HepG2 (cell line): Measurements from ENCODE around the gene ITK. TPM values are rescaled to one million over a fixed set of nuclear protein-coding genes. Genes with fewer than 3 reads are reported as not detected.
A peak's percentile ranks its signal among the peaks of the same experiment; 100 is the strongest.

ENCODE experiments used
- BRCA1 ChIP-seq: sonication (generic); formaldehyde crosslinking; IDR thresholded peaks from 2 replicates; pipeline ENCODE4 v1.4.0; 2020; ENCODE audit warnings: missing genetic modification reagents
- CBX2 ChIP-seq, 2 experiments: fragments of 200-600 bp in 1 of 2; sonication (generic); formaldehyde crosslinking in 1 of 2; IDR thresholded peaks; 2 replicates each; pipeline versions ENCODE4 v1.7.0 to v1.8.1; 2018 to 2022; ENCODE audit warnings: low read depth in 2 of 2, low read length in 1 of 2, mild to moderate bottlenecking in 1 of 2, missing genetic modification reagents in 1 of 2
- FLYWCH1 ChIP-seq: sonication (generic); formaldehyde crosslinking; IDR thresholded peaks from 2 replicates; pipeline ENCODE4 v1.8.1; 2023; ENCODE audit warnings: mild to moderate bottlenecking, missing genetic modification reagents
- FOXC1 ChIP-seq: sonication (generic); formaldehyde crosslinking; IDR thresholded peaks from 2 replicates; pipeline ENCODE4 v1.8.0; 2022; ENCODE audit warnings: mild to moderate bottlenecking, missing genetic modification reagents, borderline replicate concordance
- KDM4B ChIP-seq: sonication (generic); formaldehyde crosslinking; IDR thresholded peaks from 2 replicates; pipeline ENCODE4 v1.4.0; 2020; ENCODE audit warnings: missing genetic modification reagents
- MEF2D ChIP-seq: sonication (generic); formaldehyde crosslinking; IDR thresholded peaks from 2 replicates; pipeline ENCODE4 v1.5.1; 2020; ENCODE audit warnings: mild to moderate bottlenecking, missing genetic modification reagents
- NR2F2 ChIP-seq: IDR thresholded peaks from 2 replicates; pipeline ENCODE4 v1.6.1; 2012; ENCODE audit warnings: low read depth, inconsistent platforms, borderline replicate concordance
- NR3C1 ChIP-seq: sonication (generic); formaldehyde crosslinking; IDR thresholded peaks from 2 replicates; pipeline ENCODE4 v1.4.0; 2020; ENCODE audit warnings: missing genetic modification reagents
- RNF2 ChIP-seq: fragments of 450-650 bp; conservative IDR thresholded peaks from 2 replicates; pipeline ENCODE4 v1.6.1; 2016; ENCODE audit warnings: low read depth
- SAP130 ChIP-seq: IDR thresholded peaks from 2 replicates; pipeline ENCODE4 v1.6.1; 2016; ENCODE audit warnings: low read depth
- SOX13 ChIP-seq, 3 experiments: fragments of 450-650 bp in 1 of 3; sonication (generic) in 1 of 3; formaldehyde crosslinking in 1 of 3; IDR thresholded peaks in 2 of 3; conservative IDR thresholded peaks in 1 of 3; 2 replicates each; pipeline versions ENCODE4 v1.5.0 to v1.6.1; 2016 to 2020; ENCODE audit warnings: antibody characterized with exemption in 1 of 3, mild to moderate bottlenecking in 1 of 3, missing compliant biosample characterization in 1 of 3, missing genetic modification reagents in 1 of 3, moderate library complexity in 1 of 3
- TCF7L2 ChIP-seq: IDR thresholded peaks from 2 replicates; pipeline ENCODE4 v1.6.1; 2011; ENCODE audit warnings: mild to moderate bottlenecking, low read depth, low read length, moderate library complexity
- ZNF30 ChIP-seq: sonication (generic); formaldehyde crosslinking; IDR thresholded peaks from 2 replicates; pipeline ENCODE4 v1.5.0; 2020; ENCODE audit warnings: mild to moderate bottlenecking, missing genetic modification reagents
- ZNF317 ChIP-seq: sonication (generic); formaldehyde crosslinking; IDR thresholded peaks from 2 replicates; pipeline ENCODE4 v1.5.0; 2020; ENCODE audit warnings: mild to moderate bottlenecking, missing genetic modification reagents
- ZNF337 ChIP-seq: sonication (generic); formaldehyde crosslinking; IDR thresholded peaks from 2 replicates; pipeline ENCODE4 v1.5.1; 2020; ENCODE audit warnings: missing genetic modification reagents, low read depth, mild to moderate bottlenecking, borderline replicate concordance
- ZNF33B ChIP-seq: sonication (generic); formaldehyde crosslinking; IDR thresholded peaks from 2 replicates; pipeline ENCODE4 v1.5.1; 2020; ENCODE audit warnings: mild to moderate bottlenecking, missing genetic modification reagents
- ZNF432 ChIP-seq: sonication (generic); formaldehyde crosslinking; IDR thresholded peaks from 2 replicates; pipeline ENCODE4 v1.5.0; 2020; ENCODE audit warnings: missing genetic modification reagents, mild to moderate bottlenecking, borderline replicate concordance
- ZNF468 ChIP-seq: sonication (generic); formaldehyde crosslinking; IDR thresholded peaks from 2 replicates; pipeline ENCODE4 v1.8.0; 2022; ENCODE audit warnings: mild to moderate bottlenecking, moderate library complexity, missing genetic modification reagents
- ZNF775 ChIP-seq: sonication (generic); formaldehyde crosslinking; IDR thresholded peaks from 2 replicates; pipeline ENCODE4 v1.4.0; 2020; ENCODE audit warnings: missing genetic modification reagents, mild to moderate bottlenecking, moderate library complexity, borderline replicate concordance
- ZNF878 ChIP-seq: sonication (generic); formaldehyde crosslinking; IDR thresholded peaks from 2 replicates; pipeline ENCODE4 v1.8.1; 2023; ENCODE audit warnings: mild to moderate bottlenecking, missing genetic modification reagents, moderate library complexity
- polyA plus RNA-seq, 8 experiments: library from polyadenylated mRNA; depleted of rRNA in 3 of 8; stranded (reverse) in 7 of 8; unstranded in 1 of 8; fragments of >200 nt; fragmentation: Illumina TruSeq in 4 of 8; extraction: Trizol in 4 of 8; gene quantifications; 2 replicates each; pipeline versions ENCODE4 v1.2.1 to v1.2.3, GENCODE V29; 2011 to 2016; ENCODE audit warnings: low read depth in 4 of 8, missing spikeins in 1 of 8, mixed read lengths in 1 of 8; ENCODE audit not compliant: insufficient read depth in 1 of 8
- total RNA-seq, 5 experiments: library from RNA; depleted of rRNA; stranded (reverse); fragments of >200 nt; fragmentation: Illumina TruSeq; extraction: Trizol; gene quantifications; 2 replicates each; pipeline ENCODE4 v1.2.3, GENCODE V29; 2016; ENCODE audit warnings: low read depth in 1 of 5
- TF ChIP-seq, protein P1 (sequence below): IDR thresholded peaks from 2 replicates; pipeline ENCODE4 v1.6.1; 2016; ENCODE audit warnings: mild to moderate bottlenecking
- TF ChIP-seq, protein P2 (sequence below): sonication (generic); formaldehyde crosslinking; IDR thresholded peaks from 2 replicates; pipeline ENCODE4 v1.9.0; 2022; ENCODE audit warnings: low read depth, missing genetic modification reagents
- TF ChIP-seq, protein P3 (sequence below): sonication (generic); formaldehyde crosslinking; IDR thresholded peaks from 2 replicates; pipeline ENCODE4 v1.4.0; 2020; ENCODE audit warnings: missing genetic modification reagents, borderline replicate concordance
- TF ChIP-seq, protein P4 (sequence below): sonication (generic); formaldehyde crosslinking; IDR thresholded peaks from 2 replicates; pipeline ENCODE4 v1.4.0; 2020; ENCODE audit warnings: missing genetic modification reagents

ITK gene
- total and polyA plus RNA-seq, 2 of the 13 experiments (the other 11 are each of a cell fraction or from before 2014, with no cell fraction given): 0.01 TPM; not detected in 1

DNA sequence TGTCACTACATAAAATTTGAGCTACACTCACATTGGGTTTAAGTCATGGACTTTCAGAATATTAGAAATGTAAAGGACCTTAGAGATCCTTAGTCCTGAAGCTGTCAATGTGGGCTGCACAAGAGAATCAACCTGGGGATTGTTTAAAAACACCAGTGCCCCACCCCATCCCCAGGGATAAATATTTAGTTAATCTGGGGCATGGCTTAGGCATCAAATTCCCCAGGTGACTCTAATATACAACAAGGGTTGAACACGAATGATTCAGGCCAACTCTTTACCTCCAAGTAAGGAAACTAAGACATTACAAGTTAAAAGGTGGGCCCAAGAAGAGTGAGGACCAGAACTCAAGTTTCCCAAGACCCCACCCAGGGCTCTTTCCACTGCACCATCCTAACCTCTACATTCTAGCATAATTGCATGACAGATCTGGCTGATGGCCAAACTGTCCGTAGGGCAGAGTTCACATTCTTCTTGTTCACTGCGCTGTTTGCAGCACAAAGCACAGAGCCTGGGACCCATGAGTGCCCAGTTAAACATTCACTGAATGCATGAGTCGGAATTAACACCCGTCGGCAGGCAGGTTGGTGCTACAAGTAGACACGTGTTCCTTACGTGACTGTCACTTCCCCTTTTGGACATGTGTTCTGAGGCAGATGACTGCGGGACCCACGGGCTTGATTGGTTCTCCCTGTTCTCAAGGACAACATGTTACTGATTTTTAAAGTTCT lies 110.5 kb downstream of the ITK start (continued):
- TF ChIP-seq ZNF30: no peak
- peak; percentile 74; the same call in 1 of the 2 replicates for TF ChIP-seq ZNF317 (CRISPR knock-in tag)
- TF ChIP-seq ZNF775 (CRISPR knock-in tag): no peak
- no peak for TF ChIP-seq TCF7L2
- TF ChIP-seq, protein P1, sequence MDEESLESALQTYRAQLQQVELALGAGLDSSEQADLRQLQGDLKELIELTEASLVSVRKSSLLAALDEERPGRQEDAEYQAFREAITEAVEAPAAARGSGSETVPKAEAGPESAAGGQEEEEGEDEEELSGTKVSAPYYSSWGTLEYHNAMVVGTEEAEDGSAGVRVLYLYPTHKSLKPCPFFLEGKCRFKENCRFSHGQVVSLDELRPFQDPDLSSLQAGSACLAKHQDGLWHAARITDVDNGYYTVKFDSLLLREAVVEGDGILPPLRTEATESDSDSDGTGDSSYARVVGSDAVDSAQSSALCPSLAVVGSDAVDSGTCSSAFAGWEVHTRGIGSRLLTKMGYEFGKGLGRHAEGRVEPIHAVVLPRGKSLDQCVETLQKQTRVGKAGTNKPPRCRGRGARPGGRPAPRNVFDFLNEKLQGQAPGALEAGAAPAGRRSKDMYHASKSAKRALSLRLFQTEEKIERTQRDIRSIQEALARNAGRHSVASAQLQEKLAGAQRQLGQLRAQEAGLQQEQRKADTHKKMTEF: peak; percentile 95
- no peak for TF ChIP-seq ZNF432 (CRISPR knock-in tag)
- TF ChIP-seq ZNF878 (CRISPR knock-in tag): peak; percentile 76
- TF ChIP-seq FLYWCH1 (CRISPR knock-in tag): no peak
- peak; percentile 69; the same call in 1 of the 2 replicates for TF ChIP-seq ZNF337 (CRISPR knock-in tag)
- TF ChIP-seq KDM4B (CRISPR knock-in tag): peak; percentile 51; the same call in 1 of the 2 replicates
- TF ChIP-seq ZNF468 (CRISPR knock-in tag): no peak
- TF ChIP-seq RNF2: peak; percentile 86
- TF ChIP-seq SAP130: peak; percentile 99
- peak; percentile 73 for TF ChIP-seq SOX13 (IDR thresholded peaks at IDR 0.05)
- peak in 1 of 2 experiments; percentile 92; a peak in 2 of 4 replicates for TF ChIP-seq SOX13 (CRISPR knock-in tag; conservative IDR thresholded peaks at IDR 0.05 in 1 of 2, IDR thresholded peaks at IDR 0.05 in 1 of 2)
- peak; percentile 83; the same call in 1 of the 2 replicates for TF ChIP-seq ZNF33B (CRISPR knock-in tag)
- TF ChIP-seq BRCA1 (CRISPR knock-in tag): no peak
- no peak for TF ChIP-seq NR3C1 (CRISPR knock-in tag)
- peak; percentile 93 for TF ChIP-seq MEF2D
- peak; percentile 72; the same call in 1 of the 2 replicates for TF ChIP-seq NR2F2
- TF ChIP-seq, protein P2, sequence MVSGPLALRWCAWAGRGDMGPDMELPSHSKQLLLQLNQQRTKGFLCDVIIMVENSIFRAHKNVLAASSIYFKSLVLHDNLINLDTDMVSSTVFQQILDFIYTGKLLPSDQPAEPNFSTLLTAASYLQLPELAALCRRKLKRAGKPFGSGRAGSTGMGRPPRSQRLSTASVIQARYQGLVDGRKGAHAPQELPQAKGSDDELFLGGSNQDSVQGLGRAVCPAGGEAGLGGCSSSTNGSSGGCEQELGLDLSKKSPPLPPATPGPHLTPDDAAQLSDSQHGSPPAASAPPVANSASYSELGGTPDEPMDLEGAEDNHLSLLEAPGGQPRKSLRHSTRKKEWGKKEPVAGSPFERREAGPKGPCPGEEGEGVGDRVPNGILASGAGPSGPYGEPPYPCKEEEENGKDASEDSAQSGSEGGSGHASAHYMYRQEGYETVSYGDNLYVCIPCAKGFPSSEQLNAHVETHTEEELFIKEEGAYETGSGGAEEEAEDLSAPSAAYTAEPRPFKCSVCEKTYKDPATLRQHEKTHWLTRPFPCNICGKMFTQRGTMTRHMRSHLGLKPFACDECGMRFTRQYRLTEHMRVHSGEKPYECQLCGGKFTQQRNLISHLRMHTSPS (CRISPR knock-in tag): no peak
- TF ChIP-seq, protein P3, sequence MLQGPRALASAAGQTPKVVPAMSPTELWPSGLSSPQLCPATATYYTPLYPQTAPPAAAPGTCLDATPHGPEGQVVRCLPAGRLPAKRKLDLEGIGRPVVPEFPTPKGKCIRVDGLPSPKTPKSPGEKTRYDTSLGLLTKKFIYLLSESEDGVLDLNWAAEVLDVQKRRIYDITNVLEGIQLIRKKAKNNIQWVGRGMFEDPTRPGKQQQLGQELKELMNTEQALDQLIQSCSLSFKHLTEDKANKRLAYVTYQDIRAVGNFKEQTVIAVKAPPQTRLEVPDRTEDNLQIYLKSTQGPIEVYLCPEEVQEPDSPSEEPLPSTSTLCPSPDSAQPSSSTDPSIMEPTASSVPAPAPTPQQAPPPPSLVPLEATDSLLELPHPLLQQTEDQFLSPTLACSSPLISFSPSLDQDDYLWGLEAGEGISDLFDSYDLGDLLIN: no peak
- TF ChIP-seq, protein P4, sequence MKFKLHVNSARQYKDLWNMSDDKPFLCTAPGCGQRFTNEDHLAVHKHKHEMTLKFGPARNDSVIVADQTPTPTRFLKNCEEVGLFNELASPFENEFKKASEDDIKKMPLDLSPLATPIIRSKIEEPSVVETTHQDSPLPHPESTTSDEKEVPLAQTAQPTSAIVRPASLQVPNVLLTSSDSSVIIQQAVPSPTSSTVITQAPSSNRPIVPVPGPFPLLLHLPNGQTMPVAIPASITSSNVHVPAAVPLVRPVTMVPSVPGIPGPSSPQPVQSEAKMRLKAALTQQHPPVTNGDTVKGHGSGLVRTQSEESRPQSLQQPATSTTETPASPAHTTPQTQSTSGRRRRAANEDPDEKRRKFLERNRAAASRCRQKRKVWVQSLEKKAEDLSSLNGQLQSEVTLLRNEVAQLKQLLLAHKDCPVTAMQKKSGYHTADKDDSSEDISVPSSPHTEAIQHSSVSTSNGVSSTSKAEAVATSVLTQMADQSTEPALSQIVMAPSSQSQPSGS (CRISPR knock-in tag): peak; percentile 88
- no peak for TF ChIP-seq CBX2 (IDR thresholded peaks at IDR 0.05; ENCODE audit: low read depth, low read length)
- no peak for TF ChIP-seq CBX2 (CRISPR knock-in tag; IDR thresholded peaks at IDR 0.05; ENCODE audit: low read depth)
- TF ChIP-seq FOXC1 (CRISPR knock-in tag): peak; percentile 67; the same call in 1 of the 2 replicates
